HG02970 (cell line): ENCODE results near the gene TMEM87A.
A peak's percentile ranks its signal among the peaks of the same experiment; 100 is the strongest.
"Not testable (repeated sequence)": the region's sequence is repeated elsewhere in the genome, so short reads cannot be mapped to it uniquely, and the experiment has no call there.

Experiments
- ATAC-seq: cut with Tn5 transposase; IDR thresholded peaks from one replicate; pipeline ENCODE4 v1.9.1; 2021; ENCODE audit warnings: mild to moderate bottlenecking, moderate library complexity, moderate number of reproducible peaks; ENCODE audit not compliant: unreplicated experiment, low FRiP score

The TMEM87A gene

GRCh38 chr15:42273900-42274701 is 868 bp upstream of the TMEM87A start:
- peak; percentile 7 for ATAC-seq

GRCh38 chr15:42270996-42271395 is 2.2 kb downstream of the TMEM87A start:
- ATAC-seq, result no peak

- ATAC-seq, result no peak
Observed at GRCh38 chr15:42270551-42270950, 2.7 kb downstream of the TMEM87A start.

GRCh38 chr15:42267286-42267685 is 5.9 kb downstream of the TMEM87A start:
- no peak for ATAC-seq

- no peak for ATAC-seq
Observed at GRCh38 chr15:42264795-42265194, 8.4 kb downstream of the TMEM87A start.

GRCh38 chr15:42253300-42253699 is 19.9 kb downstream of the TMEM87A start:
- no peak for ATAC-seq

- ATAC-seq, result no peak
Observed at GRCh38 chr15:42240823-42241222, 32.4 kb downstream of the TMEM87A start.

- no peak for ATAC-seq
Observed at GRCh38 chr15:42239528-42240182, 33.6 kb downstream of the TMEM87A start.

GRCh38 chr15:42233107-42233506 is 40.1 kb downstream of the TMEM87A start:
- ATAC-seq, result no peak

- no peak for ATAC-seq
Observed at GRCh38 chr15:42232606-42233005, 40.6 kb downstream of the TMEM87A start.

GRCh38 chr15:42231088-42231487 is 42.1 kb downstream of the TMEM87A start:
- no peak for ATAC-seq

- ATAC-seq, result not testable (repeated sequence)
Observed at GRCh38 chr15:42228981-42229380, 44.3 kb downstream of the TMEM87A start.

GRCh38 chr15:42228036-42228435 is 45.2 kb downstream of the TMEM87A start:
- no peak for ATAC-seq

- no peak for ATAC-seq
Observed at GRCh38 chr15:42226648-42227047, 46.6 kb downstream of the TMEM87A start.

- ATAC-seq, result no peak
Observed at GRCh38 chr15:42220216-42220615, 53.0 kb downstream of the TMEM87A start.

GRCh38 chr15:42218953-42219592 is 54.2 kb downstream of the TMEM87A start:
- no peak for ATAC-seq

- no peak for ATAC-seq
Observed at GRCh38 chr15:42217568-42217967, 55.7 kb downstream of the TMEM87A start.

GRCh38 chr15:42215913-42216829 is 57.1 kb downstream of the TMEM87A start:
- ATAC-seq, result no peak

GRCh38 chr15:42214600-42214999 is 58.6 kb downstream of the TMEM87A start:
- no peak for ATAC-seq

- no peak for ATAC-seq
Observed at GRCh38 chr15:42213511-42213910, 59.7 kb downstream of the TMEM87A start.
